GM12891 (cell line): ENCODE measurements around the gene AIF1L.

Experiments used
- POLR2A ChIP-seq: IDR thresholded peaks from 2 replicates; pipeline ENCODE4 v1.6.1; 2011; ENCODE audit warnings: low read depth, low read length, control low read depth
- POLR2AphosphoS5 ChIP-seq: IDR thresholded peaks from 2 replicates; pipeline ENCODE4 v1.6.1; 2011; ENCODE audit warnings: low read depth, low read length, control low read depth
- TAF1 ChIP-seq: IDR thresholded peaks from 2 replicates; pipeline ENCODE4 v1.6.1; 2011; ENCODE audit warnings: low read depth, low read length, control low read depth

GRCh38 chr9:131051592-131052517, 44.5 kb upstream of the AIF1L start:
- TF ChIP-seq TAF1, result no peak
- TF ChIP-seq POLR2A, result no peak
- no peak for TF ChIP-seq POLR2AphosphoS5
